ENCODE data around the gene TCERG1L.

Gene TCERG1L

GRCh38 chr10:131201741-131202515 is 109.6 kb downstream of the TCERG1L start:
- no peak for TF ChIP-seq ZNF274 (IDR thresholded peaks at IDR 0.05; ENCODE audit: low read depth, low read length)
- H3K4me3 ChIP-seq (ENCODE audit: low read length): no peak overlapping the region

- TF ChIP-seq ZNF274 (IDR thresholded peaks at IDR 0.05; ENCODE audit: low read depth, low read length): no peak
- no peak overlapping the region for H3K4me3 ChIP-seq (ENCODE audit: low read length)
These were observed 110.6 kb downstream of the TCERG1L start for GRCh38 chr10:131200856-131201470.

GRCh38 chr10:131199646-131200045 is 111.9 kb downstream of the TCERG1L start:
- TF ChIP-seq ZNF274 (IDR thresholded peaks at IDR 0.05; ENCODE audit: low read depth, low read length): no peak

GRCh38 chr10:131198843-131199242 is 112.7 kb downstream of the TCERG1L start:
- TF ChIP-seq ZNF274 (IDR thresholded peaks at IDR 0.05; ENCODE audit: low read depth, low read length): no peak
- H3K4me3 ChIP-seq (ENCODE audit: low read length): no peak overlapping the region

More at GRCh38 chr10:131199646-131200045, 111.9 kb downstream of the TCERG1L start:
- H3K4me3 ChIP-seq (ENCODE audit: low read length): no peak overlapping the region

GRCh38 chr10:131198401-131198800 is 113.1 kb downstream of the TCERG1L start:
- no peak overlapping the region for H3K4me3 ChIP-seq (ENCODE audit: low read length)
- TF ChIP-seq ZNF274 (IDR thresholded peaks at IDR 0.05; ENCODE audit: low read depth, low read length): no peak

- TF ChIP-seq ZNF274 (IDR thresholded peaks at IDR 0.05; ENCODE audit: low read depth, low read length): no peak
- H3K4me3 ChIP-seq (ENCODE audit: low read length): no peak overlapping the region
These were observed 115.2 kb downstream of the TCERG1L start for GRCh38 chr10:131196176-131196885.

GRCh38 chr10:131195558-131196159 is 115.9 kb downstream of the TCERG1L start:
- no peak overlapping the region for H3K4me3 ChIP-seq (ENCODE audit: low read length)
- no peak for TF ChIP-seq ZNF274 (IDR thresholded peaks at IDR 0.05; ENCODE audit: low read depth, low read length)

GRCh38 chr10:131195116-131195515 is 116.4 kb downstream of the TCERG1L start:
- no peak overlapping the region for H3K4me3 ChIP-seq (ENCODE audit: low read length)
- no peak for TF ChIP-seq ZNF274 (IDR thresholded peaks at IDR 0.05; ENCODE audit: low read depth, low read length)

GRCh38 chr10:131193923-131194322 is 117.6 kb downstream of the TCERG1L start:
- H3K4me3 ChIP-seq (ENCODE audit: low read length): no peak overlapping the region
- TF ChIP-seq ZNF274 (IDR thresholded peaks at IDR 0.05; ENCODE audit: low read depth, low read length): no peak

GRCh38 chr10:131188494-131188893 is 123.0 kb downstream of the TCERG1L start:
- H3K4me3 ChIP-seq (ENCODE audit: low read length): no peak overlapping the region
- TF ChIP-seq ZNF274 (IDR thresholded peaks at IDR 0.05; ENCODE audit: low read depth, low read length): no peak

- H3K4me3 ChIP-seq (ENCODE audit: low read length): no peak overlapping the region
- TF ChIP-seq ZNF274 (IDR thresholded peaks at IDR 0.05; ENCODE audit: low read depth, low read length): no peak
These were observed 123.6 kb downstream of the TCERG1L start for GRCh38 chr10:131187926-131188325.

GRCh38 chr10:131187274-131187673 is 124.2 kb downstream of the TCERG1L start:
- no peak for TF ChIP-seq ZNF274 (IDR thresholded peaks at IDR 0.05; ENCODE audit: low read depth, low read length)

GRCh38 chr10:131186547-131187253 is 124.8 kb downstream of the TCERG1L start:
- H3K4me3 ChIP-seq (ENCODE audit: low read length): no peak overlapping the region
- no peak for TF ChIP-seq ZNF274 (IDR thresholded peaks at IDR 0.05; ENCODE audit: low read depth, low read length)

More at GRCh38 chr10:131187274-131187673, 124.2 kb downstream of the TCERG1L start:
- H3K4me3 ChIP-seq (ENCODE audit: low read length): no peak overlapping the region

GRCh38 chr10:131184503-131184902 is 127.0 kb downstream of the TCERG1L start:
- TF ChIP-seq ZNF274 (IDR thresholded peaks at IDR 0.05; ENCODE audit: low read depth, low read length): no peak

More at GRCh38 chr10:131184503-131184902, 127.0 kb downstream of the TCERG1L start:
- no peak overlapping the region for H3K4me3 ChIP-seq (ENCODE audit: low read length)

Data from GM08714 (cell line).